ENCODE measurements around the gene RPL7L1. TPM values are rescaled to one million over a fixed set of nuclear protein-coding genes. Genes with fewer than 3 reads are reported as not detected.
"Not testable (repeated sequence)": the region's sequence is repeated elsewhere in the genome, so short reads cannot be mapped to it uniquely, and the experiment has no call there.

RPL7L1 gene
- total RNA-seq, 1 experiment from 2014 or later, result 159 TPM

DNA sequence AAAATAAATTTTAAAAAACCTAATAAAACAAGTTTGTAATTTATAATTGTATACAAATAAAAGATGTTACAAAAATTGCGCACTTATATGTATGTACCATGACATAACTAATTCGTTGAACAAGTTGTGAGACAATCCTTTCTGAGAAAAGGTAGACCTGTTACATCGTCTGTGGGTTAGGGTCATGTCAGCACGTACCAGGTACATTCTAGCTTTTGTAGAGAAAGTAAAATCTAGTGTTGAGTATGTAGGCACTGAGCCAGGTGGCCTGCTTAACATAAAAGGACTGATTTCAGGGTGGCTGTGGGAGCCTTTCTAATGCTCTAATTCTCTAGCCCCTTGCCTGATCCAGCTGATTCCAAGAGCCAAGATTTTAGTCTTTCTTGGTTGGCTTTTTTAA, 10.4 kb downstream of the RPL7L1 start:
- in situ Hi-C loops (cut with HindIII; ENCODE audit: low sequenced_read_pairs), result no loop called here
- peak; percentile 29 for DNase-seq (ENCODE audit: low spot score)

DNA sequence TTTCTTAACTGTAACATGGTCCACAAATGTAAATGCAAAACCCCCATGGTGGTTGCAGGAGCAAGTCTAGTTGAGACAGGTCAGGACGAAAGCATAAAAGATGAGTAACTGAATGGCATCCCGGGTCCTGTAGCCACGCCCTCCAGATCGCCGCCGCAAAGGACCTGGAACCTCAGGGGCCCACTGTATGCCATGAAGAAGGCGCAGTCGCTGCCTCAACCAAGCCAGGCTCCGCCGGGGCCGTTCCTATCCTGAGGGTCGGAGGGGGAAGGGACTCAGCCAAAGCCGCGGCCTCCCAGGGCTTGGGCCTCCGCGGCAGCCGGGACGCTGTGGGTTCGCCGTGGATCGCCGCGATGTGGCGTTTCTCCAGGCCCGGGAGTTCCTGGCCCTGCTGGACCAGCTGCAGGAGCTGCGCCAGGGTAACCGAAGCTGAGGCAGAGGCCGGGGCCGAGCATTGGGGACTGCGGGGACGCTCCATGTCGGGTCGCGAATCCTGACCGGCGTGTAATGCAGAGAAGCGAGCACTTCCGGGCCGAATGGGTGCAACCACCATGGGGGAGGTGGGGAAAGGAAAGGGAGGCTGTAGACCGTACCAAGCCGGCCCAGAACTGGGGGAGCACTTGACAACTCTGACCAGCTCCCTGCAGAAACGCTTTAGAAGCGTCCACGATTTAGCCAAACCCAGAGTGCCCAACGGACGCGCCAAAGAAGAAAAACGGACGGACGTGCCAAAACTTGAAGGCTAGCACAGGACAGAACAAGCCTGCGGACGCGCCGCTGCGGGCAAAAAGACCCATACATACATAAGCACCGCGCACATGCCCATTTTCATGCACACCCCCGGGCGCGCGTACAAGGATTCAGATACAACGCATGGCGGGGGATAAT, 11.1 kb downstream of the RPL7L1 start:
- in situ Hi-C loops (cut with HindIII; ENCODE audit: low sequenced_read_pairs), result no loop called here
- DNase-seq (ENCODE audit: low spot score), result peak; percentile 98

DNA sequence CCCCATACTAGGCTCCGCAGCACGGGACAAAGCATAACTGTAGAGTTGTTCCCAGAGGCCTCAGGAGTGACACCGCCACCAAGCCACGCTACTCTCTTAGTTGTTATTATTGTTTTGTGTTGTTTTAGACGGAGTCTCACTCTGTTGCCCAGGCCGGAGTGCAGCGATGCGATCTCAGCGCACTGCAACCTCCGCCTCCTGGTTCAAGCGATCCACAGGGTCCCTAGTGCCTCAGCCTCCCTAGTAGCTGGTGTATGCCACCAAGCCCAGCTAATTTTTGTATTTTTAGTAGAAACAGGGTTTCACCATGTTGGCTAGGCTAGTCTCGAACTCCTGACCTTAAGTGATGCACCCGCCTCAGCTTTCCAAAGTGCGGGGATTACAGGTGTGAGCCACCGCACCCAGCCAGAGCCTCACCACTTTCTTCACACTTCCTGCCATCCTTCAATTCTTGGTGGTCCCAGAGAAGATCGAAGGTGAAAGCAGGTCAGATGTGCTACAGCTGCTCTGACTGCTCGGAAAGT, 11.8 kb downstream of the RPL7L1 start:
- no peak for DNase-seq (ENCODE audit: low spot score)
- in situ Hi-C loops (cut with HindIII; ENCODE audit: low sequenced_read_pairs), result no loop called here

DNA sequence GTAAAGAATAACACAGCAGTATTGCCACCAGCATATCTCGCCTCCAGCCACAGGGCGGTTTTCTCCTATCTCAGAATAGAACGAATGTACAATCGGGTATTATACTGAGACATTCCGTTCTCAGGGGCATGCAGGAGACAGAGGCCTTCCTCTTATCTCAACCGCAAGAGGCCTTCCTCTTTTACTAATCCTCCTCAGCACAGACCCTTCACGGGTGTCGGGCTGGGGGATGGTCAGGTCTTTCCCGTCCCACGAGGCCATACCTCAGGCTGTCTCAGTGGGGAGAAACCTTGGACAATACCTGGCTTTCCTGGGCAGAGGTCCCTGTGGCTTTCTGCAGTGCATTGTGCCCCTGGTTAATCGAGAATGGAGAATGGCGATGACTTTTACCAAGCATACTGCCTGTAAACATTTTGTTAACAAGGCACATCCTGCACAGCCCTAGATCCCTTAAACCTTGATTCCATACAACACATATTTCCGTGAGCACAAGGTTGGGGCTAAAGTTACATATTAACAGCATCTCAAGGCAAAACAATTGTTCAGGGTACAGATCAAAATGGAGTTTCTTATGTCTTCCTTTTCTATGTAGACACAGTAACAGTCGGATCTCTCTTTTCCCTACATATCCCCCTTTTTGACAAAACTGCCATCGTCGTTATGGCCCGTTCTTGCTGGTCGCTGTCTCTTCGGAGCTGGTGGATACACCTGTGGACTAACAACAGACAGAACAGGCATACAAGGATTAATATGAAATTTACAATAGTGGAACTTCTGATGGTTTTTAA, 14.8 kb downstream of the RPL7L1 start:
- in situ Hi-C loops (cut with HindIII; ENCODE audit: low sequenced_read_pairs), result not testable (repeated sequence)

DNA sequence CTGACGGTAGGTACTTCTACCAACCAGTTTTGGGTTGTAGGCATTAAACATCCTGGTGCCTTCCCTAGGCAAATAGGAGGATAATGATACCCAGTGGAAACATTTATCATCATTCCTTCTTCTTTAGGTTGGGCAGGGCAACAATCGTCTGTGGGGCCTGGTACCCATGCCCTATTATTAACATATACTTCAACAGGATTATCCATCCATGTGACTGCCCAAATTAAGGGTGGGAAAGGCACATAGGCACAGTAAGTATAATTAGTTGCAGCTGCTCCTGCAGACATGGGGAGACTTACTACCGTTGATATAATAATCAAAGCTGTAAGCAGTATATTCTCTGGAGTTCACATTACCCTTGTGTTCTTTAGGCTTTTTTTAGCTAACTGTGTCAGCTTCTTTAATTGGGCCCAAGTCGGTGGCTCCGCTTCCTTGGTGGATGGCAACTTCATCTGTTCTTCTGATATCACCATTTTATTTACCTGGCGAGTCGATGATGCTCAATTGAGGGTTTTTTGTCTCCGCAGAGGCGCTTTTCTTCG, 16.8 kb downstream of the RPL7L1 start:
- in situ Hi-C loops (cut with HindIII; ENCODE audit: low sequenced_read_pairs), result no loop called here
- DNase-seq (ENCODE audit: low spot score), result no peak

More for the DNA sequence above, 14.8 kb downstream of the RPL7L1 start:
- not testable (repeated sequence) for DNase-seq (ENCODE audit: low spot score)

DNA sequence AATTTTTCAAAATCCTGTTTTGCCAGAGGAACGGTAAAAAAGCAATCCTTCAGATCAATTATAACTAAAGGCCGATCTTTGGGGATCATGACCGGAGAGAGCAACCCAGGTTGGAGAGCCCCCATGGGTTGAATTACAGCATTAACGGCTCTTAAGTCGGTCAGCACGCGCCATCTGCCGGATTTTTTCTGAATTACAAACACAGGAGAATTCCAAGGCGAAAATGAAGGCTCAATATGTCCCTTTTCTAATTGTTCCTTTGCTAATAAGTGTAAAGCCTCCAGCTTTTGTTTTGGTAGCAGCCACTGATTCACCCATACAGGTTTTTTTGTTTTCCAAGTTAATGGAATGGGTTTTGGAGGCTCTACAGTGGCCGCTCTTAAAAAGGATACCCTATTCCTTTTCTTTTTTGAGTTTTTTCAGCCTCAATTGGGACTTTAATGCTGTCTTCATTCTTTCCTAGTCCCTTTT, 19.5 kb downstream of the RPL7L1 start:
- peak; percentile 85 for DNase-seq (ENCODE audit: low spot score)
- in situ Hi-C loops (cut with HindIII; ENCODE audit: low sequenced_read_pairs), result no loop called here

DNA sequence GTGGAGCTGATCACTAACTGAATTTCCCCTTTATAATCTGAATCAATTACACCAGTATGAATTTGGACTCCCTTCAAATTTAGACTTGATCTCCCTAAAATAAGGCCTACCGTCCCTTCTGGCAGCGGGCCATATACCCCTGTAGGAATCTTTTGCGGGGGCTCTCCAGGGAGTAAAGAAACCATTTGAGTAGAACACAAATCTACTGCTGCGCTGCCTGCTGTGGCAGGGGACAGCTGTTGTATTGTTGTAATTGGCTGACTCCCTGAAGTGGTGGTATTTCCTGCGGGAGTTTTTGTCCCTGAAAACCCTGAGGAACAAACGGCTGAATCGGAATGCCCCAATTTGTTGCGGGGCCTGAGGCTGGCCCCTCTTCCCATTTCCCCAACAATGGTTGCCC, 20.5 kb downstream of the RPL7L1 start:
- no peak for DNase-seq (ENCODE audit: low spot score)
- in situ Hi-C loops (cut with HindIII; ENCODE audit: low sequenced_read_pairs), result no loop called here

DNA sequence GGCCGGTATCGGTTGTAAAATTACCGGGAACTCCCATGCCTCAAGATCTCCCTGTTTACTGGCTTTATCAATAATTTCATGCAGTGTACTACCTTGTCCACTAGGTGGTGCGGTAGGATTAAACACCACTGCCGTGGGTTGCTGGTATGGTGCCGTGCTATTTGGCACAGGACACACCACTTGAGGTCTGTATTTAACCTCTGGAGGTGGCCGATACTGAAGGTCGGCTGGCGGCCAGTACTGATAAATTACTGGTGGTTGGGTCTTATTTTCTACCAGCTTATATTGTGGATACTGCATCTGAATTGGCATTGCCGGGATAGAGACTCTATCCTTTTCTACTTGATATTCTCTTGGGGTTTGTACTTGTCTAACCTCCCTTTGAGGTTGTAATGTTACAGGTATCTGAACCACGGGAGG, 22.1 kb downstream of the RPL7L1 start:
- DNase-seq (ENCODE audit: low spot score), result peak; percentile 91
- in situ Hi-C loops (cut with HindIII; ENCODE audit: low sequenced_read_pairs), result no loop called here

DNA sequence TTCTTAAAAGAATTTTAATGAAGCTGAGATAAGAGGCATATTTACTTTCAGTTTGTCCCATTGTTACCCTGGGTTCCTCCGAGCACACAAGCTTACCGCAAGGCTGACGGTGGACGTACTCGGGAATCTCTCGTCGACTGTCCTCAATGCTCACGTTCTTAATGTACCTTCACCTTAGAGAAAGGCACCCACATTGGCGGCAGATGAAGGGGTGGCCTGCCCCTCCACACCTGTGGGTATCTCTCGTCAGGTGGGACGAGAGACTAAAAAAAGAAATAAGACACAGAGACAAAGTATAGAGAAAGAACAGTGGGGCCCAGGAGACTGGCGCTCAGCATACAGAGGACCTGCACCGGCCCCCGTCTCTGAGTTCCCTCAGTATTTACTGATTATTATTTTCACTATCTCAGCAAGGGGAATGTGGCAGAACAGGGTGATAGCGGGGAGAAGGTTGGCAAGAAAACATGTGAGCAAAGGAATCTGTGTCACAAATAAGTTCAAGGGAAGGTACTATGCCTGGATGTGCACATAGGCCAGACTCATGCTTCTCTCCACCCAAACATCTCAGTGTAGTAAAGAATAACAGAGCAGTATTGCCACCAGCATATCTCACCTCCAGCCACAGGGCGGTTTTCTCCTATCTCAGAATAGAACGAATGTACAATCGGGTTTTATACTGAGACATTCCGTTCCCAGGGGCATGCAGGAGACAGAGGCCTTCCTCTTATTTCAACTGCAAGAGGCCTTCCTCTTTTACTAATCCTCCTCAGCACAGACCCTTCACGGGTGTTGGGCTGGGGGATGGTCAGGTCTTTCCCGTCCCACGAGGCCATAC, 23.2 kb downstream of the RPL7L1 start:
- in situ Hi-C loops (cut with HindIII; ENCODE audit: low sequenced_read_pairs); DNase-seq (ENCODE audit: low spot score): not testable (repeated sequence)

DNA sequence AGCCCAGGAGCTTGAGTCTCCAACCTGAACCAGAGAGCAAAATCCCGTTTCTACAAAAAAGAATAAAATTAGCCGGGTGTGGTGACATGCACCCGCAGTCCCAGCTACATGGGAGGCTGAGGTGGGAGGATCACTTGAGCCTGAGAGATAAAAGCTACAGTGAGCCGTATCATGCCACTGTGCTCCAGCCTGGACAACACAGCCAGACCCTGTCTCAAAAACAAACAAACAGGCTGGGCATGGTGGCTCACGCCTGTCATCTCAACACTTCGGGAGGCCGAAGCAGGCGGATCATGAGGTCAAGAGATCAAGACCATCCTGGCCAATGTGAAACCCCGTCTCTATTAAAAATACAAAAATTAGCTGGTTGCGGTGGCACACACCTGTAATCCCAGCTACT, 25.1 kb downstream of the RPL7L1 start:
- no peak for DNase-seq (ENCODE audit: low spot score)
- in situ Hi-C loops (cut with HindIII; ENCODE audit: low sequenced_read_pairs), result no loop called here

DNA sequence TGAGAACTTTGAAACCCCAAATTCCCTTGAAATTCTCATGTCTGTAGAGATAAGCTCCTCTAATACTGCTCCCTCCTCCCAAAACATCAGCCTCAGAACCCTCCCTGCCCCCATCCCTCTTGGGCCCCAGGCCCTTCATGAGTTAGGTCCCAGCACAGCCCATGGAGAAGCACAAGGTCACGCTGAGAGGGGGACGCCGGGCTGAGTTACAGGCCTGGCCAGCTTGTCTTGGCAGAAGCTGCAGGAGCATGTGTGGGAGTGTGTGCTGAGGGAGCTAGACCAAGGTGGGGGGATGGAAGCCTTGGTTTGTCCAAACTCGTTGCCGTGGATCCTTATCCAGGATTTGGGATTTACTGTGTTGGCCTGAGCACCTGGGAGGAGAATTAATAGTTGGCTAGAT, 27.9 kb downstream of the RPL7L1 start:
- in situ Hi-C loops (cut with HindIII; ENCODE audit: low sequenced_read_pairs), result no loop called here
- no peak for DNase-seq (ENCODE audit: low spot score)

DNA sequence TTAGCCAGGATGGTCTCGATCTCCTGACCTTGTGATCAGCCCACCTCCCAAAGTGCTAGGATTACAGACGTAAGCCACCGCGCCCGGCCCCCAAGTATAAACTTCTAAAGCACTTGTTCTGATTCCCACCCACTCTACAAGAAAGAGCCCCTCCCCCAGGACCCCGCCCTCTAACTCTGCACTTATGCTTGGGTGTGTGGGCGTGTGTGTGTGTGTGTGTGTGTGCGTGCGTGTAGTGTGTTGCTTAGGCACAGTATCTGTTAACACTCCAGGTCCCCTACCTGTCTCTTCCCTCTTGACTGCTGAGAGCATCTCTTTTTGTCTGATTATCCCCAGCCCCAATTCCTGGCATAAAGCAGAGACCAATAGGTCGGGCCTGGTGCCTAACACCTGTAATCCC, 30.4 kb downstream of the RPL7L1 start:
- DNase-seq (ENCODE audit: low spot score), result no peak
- in situ Hi-C loops (cut with HindIII; ENCODE audit: low sequenced_read_pairs), result no loop called here

DNA sequence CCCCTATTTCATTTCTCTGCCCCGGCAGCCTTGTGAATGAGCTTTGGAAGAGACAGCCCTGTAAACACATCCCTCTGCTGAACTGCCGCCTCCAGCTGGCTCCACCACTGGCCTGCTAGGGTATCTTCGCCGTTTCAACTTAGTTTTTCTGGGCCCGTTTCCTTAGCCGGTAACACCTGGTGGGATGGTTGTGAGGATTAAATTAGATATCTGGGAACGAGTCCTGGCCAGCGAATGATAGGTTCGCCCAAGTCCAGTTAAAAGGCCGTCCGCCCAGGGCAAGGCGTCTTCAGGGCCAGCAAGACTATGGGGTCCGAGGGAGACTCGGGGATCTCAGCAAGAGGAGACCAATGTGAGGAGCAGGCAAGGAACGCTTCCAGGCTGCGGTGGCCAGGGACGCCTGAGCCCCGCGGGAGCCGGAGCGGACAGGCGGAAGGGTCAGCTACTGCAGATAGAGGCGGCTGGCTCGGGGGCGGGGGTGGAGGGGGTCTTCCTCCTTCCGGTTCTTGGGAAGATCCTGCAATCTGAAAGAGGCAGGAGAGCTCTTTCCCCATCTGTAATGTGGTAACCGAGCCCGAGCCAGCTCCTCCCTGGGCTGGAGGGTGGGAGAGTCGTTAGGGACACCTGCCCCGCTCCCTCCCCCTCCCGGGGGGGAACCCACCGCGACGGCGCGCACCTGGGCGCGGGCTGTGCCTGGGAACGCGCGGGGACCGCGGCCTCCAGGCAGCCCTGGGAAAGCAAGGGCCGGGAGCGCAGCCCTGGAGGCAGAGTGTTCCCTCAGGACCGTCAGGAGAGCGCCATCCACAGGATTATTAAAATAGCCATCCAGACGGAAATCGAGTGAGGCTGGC, 32.0 kb downstream of the RPL7L1 start:
- in situ Hi-C loops (cut with HindIII; ENCODE audit: low sequenced_read_pairs), result no loop called here

DNA sequence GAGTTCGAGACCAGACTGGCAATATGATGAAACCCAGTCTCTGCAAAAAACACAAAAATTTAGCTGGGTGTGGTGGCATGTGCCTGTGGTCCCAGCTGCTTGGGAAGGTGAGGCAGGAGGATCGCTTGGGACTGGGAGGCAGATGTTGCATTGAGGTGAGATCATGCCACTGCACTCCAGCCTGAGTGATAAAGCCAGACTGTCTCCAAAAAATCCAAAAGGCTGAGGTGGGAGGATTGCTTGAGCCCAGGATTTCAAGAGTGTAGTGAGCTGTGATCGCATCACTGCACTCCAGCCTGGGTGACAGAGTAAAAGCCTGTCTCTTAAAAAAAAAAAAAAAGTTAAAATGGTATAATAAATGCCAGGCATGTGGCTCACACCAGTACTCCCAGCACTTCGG, 35.1 kb downstream of the RPL7L1 start:
- no peak for DNase-seq (ENCODE audit: low spot score)
- in situ Hi-C loops (cut with HindIII; ENCODE audit: low sequenced_read_pairs), result no loop called here

More for the DNA sequence above, 32.0 kb downstream of the RPL7L1 start:
- no peak for DNase-seq (ENCODE audit: low spot score)

DNA sequence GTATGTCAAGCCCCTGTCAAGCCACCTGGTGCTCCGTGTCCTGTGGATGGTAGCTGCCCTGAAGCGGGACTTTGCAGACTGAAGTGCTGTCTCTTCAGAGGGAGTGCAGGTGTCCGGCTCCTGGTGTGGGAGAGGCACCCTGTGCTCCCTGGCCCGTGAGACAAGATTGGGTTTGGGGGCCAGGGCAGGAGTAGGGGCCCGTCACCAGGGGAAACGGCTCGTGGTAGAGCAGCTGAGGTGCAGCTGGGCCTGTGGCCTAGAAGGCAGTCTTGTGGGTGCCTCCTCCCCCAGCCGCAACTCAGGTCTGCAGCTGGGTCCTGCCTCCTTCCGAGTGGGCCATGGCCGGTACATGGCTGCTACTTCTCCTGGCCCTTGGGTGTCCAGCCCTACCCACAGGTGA, 36.3 kb downstream of the RPL7L1 start, which contains the start of gene PTCRA:
Gene PTCRA, plus strand, starts transcription at position 322 of the 400 bp plus-strand sequence. Its CDS starts 17 bp downstream, at position 339.
- in situ Hi-C loops (cut with HindIII; ENCODE audit: low sequenced_read_pairs), result no loop called here
- no peak for DNase-seq (ENCODE audit: low spot score)

DNA sequence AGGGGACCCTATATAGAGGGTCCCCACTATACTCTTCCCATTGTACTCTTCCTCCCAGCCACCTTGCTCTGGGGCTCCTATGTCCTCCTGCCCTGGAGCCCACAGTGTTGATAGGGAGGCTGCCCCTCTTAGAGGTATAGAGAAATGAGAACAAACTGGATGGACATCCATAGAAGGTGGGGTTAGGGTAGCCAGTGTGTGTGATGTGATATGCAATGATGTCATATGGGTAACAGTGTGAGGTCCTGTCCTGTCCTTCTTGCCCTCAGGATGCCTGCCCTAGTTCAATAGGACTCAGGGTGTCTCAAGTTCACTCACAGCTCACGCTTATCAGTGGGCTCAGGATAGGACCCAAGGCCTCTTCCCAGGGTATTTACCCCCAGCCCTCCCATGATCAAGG, 36.9 kb downstream of the RPL7L1 start:
- DNase-seq (ENCODE audit: low spot score), result no peak
- in situ Hi-C loops (cut with HindIII; ENCODE audit: low sequenced_read_pairs), result no loop called here

DNA sequence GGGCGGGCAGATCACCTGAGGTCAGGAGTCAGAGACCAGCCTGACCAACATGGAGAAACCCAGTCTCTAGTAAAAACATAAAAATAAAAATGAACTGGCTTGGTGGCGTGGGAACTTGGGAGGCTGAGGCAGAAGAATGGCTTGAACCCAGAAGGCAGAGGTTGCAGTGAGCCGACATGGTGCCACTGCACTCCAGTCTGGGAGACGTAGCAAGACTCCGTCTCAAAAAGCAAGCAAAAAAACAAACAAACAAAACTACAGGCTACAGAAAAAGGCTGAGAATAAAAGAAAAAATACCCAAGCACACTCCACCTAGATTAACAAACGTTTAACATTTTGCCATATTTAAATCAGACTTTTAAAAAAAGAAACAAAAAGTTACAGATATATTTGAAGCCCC, 42.4 kb downstream of the RPL7L1 start:
- in situ Hi-C loops (cut with HindIII; ENCODE audit: low sequenced_read_pairs), result no loop called here
- DNase-seq (ENCODE audit: low spot score), result no peak

DNA sequence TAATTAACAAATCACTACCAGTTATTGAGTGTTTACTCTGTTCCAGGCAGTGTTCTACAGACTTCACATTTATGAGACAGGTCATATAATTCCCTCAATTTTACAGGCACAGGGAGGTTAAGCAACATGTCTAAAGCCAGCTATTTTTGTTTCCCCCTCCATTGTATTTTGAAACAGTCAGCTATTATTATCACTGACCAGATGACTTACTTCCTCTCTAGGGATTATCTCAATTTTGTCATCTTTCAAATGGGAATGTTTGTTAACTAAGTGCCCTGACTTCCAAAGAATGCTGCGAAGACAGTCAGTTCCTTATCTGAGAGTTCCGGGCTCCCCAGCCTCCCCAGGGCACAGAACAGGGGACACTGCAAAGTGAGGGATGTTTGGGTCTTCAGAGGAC, 44.2 kb downstream of the RPL7L1 start:
- no peak for DNase-seq (ENCODE audit: low spot score)
- in situ Hi-C loops (cut with HindIII; ENCODE audit: low sequenced_read_pairs), result no loop called here

All from G401 (cell line).